GM19023 (cell line): Measurements from ENCODE around the gene PLPPR1.
"Not testable (repeated sequence)": the region's sequence is repeated elsewhere in the genome, so short reads cannot be mapped to it uniquely, and the experiment has no call there.

ENCODE experiments used
- ATAC-seq: cut with Tn5 transposase; IDR thresholded peaks from one replicate; pipeline ENCODE4 v1.9.1; 2021; ENCODE audit warnings: mild to moderate bottlenecking, moderate library complexity; ENCODE audit not compliant: unreplicated experiment

PLPPR1 gene

GRCh38 chr9:101274971-101275768, 246.6 kb downstream of the PLPPR1 start:
- no peak for ATAC-seq

- no peak for ATAC-seq
Measured at GRCh38 chr9:101275769-101276250, 247.3 kb downstream of the PLPPR1 start.

GRCh38 chr9:101291043-101291442, 262.5 kb downstream of the PLPPR1 start:
- ATAC-seq, result not testable (repeated sequence)

DNA sequence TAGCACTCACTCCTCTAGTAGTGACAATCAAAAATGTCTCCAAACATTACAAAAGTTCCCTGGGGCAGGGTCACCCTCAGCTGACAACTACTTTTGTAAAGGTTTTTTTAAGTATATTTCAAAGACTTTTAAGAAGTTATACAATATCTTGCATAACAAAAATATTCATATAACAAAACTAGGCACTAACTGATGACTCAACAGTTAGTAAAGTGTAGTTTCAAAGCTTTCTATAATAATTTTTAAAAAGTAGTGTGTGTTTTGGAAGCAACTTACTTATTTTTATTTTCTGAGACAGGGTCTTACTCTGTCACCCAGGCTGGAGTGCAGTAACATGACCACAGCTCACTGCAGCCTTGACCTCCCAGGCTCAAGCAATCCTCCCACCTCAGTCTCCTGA, 271.4 kb downstream of the PLPPR1 start:
- no peak for ATAC-seq

- ATAC-seq, result no peak
Measured at GRCh38 chr9:101307051-101307450, 278.5 kb downstream of the PLPPR1 start.

- no peak for ATAC-seq
Measured at GRCh38 chr9:101307524-101308213, 279.1 kb downstream of the PLPPR1 start.

DNA sequence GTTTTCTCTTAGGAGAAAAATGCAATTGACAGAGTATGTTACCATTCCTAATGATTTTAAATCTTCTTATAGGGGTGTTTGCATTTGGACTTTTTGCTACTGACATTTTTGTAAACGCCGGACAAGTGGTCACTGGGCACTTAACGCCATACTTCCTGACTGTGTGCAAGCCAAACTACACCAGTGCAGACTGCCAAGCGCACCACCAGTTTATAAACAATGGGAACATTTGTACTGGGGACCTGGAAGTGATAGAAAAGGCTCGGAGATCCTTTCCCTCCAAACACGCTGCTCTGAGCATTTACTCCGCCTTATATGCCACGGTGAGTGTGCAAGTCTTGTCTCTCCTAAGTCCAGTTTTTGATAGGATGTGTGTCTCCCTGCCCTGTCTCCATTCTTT, 280.6 kb downstream of the PLPPR1 start:
- no peak for ATAC-seq

- ATAC-seq, result no peak
Measured at GRCh38 chr9:101311191-101311590, 282.7 kb downstream of the PLPPR1 start.

DNA sequence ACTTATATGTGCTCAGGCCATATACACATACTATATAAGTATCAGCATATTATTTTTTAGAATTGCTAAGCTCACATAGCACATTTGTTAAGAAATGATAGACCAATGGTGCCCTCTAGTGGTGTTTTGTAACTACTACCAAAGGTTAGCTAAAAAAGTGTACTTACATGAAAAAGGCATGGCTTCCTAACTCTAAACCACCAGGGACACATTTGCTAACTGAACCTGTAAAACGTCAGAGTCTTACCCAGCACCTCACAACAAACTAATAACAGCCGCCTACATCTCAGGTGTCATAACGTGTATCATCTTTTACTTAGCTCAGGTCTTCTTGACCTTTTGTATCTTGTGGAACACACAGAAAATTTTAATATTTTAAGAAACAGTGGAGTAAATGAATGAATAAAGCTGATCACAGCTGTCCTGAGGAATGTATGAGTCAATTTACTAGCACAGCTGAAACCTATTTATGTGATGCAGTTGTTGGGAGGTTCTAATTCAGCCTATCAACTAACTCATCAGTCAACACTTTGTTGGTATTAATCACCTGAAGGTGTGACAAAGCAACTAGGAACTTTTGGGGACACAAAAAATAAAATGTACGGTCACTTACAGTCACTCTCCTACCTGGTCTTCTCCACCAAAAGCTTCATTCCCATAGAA, 283.4 kb downstream of the PLPPR1 start:
- ATAC-seq, result no peak

- no peak for ATAC-seq
Measured at GRCh38 chr9:101312661-101313060, 284.1 kb downstream of the PLPPR1 start.

- no peak for ATAC-seq
Measured at GRCh38 chr9:101315112-101315450, 286.6 kb downstream of the PLPPR1 start.

DNA sequence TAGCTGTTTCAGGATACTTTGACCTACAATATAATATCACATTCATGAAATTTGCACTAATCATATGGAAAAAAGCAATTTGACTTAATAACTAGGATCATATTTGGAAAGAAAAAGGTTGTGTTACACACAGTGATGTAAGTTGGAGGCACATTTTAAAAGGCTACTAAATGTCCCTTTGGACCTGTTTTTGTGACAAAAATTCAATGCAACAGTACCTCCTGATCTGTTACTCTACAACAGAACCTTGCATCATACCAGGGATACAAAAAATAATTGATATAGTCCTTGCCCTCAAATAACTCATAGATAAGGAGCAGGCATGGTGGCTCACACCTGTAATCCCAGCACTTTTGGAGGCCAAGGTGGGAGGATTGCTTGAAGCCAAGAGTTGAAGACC, 289.2 kb downstream of the PLPPR1 start:
- ATAC-seq, result no peak

DNA sequence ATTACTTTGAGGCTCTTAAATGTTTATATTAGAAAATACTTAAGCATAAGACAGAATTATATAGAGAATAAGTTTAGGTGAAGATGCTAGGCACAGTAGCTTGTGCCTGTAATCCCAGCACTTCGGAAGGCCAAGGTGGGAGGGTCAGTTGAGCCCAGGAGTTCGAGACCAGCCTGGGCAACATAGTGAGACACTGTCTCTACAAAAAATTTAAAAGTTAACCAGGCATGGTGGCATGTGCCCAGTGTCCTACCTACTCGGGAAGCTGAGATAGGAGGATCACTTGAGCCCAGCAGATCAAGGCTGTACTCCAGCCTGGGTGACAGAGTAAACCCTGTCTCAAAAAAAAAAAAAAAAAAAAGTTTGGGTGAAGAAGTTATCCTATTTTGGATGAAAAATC, 294.6 kb downstream of the PLPPR1 start:
- ATAC-seq, result no peak

DNA sequence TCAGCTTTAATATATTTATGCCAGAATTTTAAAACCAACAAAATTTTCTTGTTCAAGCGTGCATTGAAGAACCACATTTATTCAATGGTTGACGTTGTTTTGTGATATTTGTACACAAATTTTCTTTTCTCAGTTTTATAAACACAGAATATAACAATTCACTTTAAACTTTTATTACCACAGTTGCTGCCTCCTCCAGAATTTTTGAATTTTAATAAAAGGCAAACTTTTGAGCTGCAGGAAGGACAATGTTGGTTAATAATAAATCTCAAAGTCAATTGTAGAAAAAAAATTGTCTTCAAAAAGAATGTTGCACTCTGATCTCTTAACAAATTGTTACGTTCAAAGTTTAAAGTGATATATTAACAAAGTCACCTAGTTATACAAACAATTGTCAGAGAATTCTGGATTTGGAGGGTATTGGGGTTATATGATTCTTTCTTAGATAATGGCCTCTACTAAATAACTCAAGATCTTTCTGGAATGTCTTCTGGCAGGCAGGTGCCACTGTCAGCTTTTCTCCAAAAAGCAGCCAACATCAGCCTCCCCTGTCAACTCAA, 295.8 kb downstream of the PLPPR1 start:
- no peak for ATAC-seq

DNA sequence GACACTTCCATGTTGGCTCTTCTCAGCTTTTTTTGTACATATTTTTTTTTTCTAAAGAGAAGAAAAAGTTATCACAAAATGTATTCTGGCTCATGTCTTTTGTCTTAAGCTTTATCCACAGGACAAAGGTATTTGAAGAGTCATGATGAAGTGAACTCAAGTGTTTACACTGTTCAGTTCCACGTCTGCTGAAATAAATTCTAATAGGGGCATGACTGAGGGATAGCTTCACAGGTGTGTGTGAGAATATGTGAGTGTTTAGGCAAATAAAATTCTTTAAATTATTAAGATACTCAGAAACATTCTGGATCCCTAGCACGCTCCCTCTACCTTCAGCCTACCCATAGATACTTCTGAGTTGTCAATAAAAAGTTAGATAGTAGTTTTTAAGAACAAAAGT, 296.5 kb downstream of the PLPPR1 start:
- no peak for ATAC-seq

DNA sequence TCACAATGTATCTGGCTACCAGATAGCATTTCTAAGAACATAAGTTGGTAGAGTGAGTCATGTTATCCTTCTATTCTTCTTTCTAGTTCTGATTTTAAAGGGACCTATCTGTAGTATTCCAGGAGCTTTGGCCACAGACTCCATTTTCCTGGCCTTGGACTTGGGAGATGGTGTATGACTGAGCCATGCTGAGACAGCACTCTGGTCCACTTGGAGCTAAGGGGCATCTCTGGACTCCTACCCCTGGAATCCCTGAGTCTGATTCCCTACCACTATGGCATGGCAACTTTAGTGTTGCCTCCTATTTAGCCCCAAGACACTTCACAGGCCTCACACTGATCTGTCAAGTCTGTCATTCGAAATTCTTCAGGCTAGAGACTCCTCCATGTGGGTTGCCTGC, 297.5 kb downstream of the PLPPR1 start:
- no peak for ATAC-seq

DNA sequence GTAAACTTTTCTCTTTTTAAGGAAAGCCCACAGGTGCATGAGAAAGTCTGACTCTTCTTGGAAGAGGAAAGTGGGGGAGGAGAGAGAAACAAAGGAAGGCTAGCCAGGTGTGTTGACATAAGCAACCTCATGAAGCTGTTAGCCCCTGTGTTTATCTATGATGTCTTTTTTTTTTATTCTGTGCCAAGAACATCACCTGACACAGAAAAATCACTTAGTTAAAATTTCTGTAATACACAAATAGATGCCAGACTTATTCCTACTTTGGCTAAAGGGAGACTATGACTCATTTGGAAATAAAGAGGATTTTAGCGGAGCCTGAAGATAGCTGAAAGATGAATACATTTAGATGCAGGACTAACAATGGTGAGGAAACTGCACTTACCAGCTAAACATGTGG, 298.0 kb downstream of the PLPPR1 start:
- no peak for ATAC-seq

DNA sequence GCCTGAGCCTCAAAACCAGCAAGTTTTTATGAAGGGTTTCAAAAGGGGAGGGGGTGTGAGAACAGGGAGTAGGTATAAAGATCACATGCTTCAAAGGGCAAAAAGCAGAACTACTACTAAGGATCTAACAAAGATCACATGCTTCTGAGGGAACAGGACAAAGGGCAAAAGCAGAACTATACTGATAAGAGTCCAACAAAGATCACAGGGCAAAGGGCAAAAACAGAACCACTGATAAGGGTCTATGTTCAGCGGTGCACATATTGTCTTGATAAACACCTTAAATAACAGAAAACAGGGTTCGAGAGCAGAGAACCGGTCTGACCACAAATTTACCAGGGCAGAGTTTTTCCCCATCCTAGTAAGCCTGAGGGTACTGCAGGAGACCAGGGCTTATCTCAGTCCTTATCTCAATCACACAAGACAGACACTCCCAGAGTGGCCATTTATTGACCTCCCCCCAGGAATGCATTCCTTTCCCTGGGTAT, 298.9 kb downstream of the PLPPR1 start:
- not testable (repeated sequence) for ATAC-seq

DNA sequence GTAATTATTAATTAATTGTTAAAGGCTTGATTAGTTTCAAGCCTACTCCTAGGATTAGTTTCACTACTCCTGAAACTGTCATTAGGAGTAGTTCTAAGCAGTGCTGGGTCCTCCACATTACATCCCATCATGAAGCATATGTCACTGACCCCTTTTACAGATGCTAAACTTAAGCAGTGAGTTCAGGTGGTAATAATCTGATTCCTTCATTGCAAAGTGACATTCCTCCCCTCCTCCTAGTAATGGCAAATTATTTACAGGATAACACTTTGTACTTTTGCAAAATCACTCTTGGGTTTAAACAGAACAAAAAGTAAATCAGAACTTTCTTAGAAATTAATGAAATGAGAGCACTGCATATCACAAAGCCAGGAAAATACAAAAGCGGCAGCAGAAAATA, 303.8 kb downstream of the PLPPR1 start:
- no peak for ATAC-seq

DNA sequence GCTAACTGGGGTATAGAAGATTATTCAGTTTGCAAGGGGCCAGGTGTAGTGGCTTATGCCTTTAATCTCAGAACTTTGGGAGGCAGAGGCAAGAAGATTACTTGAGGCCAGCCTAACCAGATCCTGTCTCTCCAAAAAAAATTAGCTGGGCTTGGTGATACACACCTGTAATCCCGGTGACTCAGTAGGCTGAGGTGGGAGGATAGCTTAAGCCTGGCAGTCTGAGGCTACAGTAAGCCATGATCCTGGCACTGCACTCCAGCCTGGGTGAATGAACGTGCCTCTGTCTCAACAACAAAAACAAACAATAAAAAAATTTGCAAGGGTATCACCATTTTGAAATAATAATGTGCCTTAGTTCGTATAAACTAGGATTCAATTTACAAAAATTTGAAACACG, 305.0 kb downstream of the PLPPR1 start:
- no peak for ATAC-seq

GRCh38 chr9:101333926-101334702, 305.6 kb downstream of the PLPPR1 start:
- no peak for ATAC-seq
